Activated CD4-positive, alpha-beta T cell treated with anti-CD3 and anti-CD28 coated beads, Interleukin-2, amount 10 ng/mL, durations not matched to agents 24 days and 14 days (primary cell): ENCODE measurements around the gene EEFSEC. TPM values are rescaled to one million over a fixed set of nuclear protein-coding genes. Genes with fewer than 3 reads are reported as not detected.

Experiments used
- DNase-seq: peaks from one replicate; pipeline ENCODE4 v3.0.0; 2022
- H3K27ac Mint-ChIP-seq: one replicate; pipeline ENCODE4 v1.8.0; 2022; ENCODE audit warnings: mild to moderate bottlenecking, mixed read lengths
- H3K27me3 Mint-ChIP-seq: one replicate; pipeline ENCODE4 v1.8.0; 2022; ENCODE audit warnings: mixed read lengths
- H3K36me3 Mint-ChIP-seq: one replicate; pipeline ENCODE4 v1.8.0; 2022; ENCODE audit warnings: low read depth, mild to moderate bottlenecking, mixed read lengths
- H3K4me1 Mint-ChIP-seq: one replicate; pipeline ENCODE4 v1.8.0; 2021; ENCODE audit warnings: mixed read lengths
- H3K4me3 Mint-ChIP-seq: one replicate; pipeline ENCODE4 v1.8.0; 2022; ENCODE audit warnings: mild to moderate bottlenecking, moderate library complexity, mixed read lengths
- H3K9me3 Mint-ChIP-seq: one replicate; pipeline ENCODE4 v1.8.0; 2021; ENCODE audit warnings: mixed read lengths
- intact Hi-C: fragments of 100-400 bp; cut with micrococcal nuclease; formaldehyde crosslinking; loops from one replicate; pipeline ENCODE4 v1.15.1; 2023
- total RNA-seq: library from RNA; stranded (reverse); gene quantifications from 2 replicates; pipeline ENCODE4 v1.2.3, GENCODE V29; 2022

EEFSEC gene
- total RNA-seq, 1 donor from 2014 or later = 21.3 TPM

DNA sequence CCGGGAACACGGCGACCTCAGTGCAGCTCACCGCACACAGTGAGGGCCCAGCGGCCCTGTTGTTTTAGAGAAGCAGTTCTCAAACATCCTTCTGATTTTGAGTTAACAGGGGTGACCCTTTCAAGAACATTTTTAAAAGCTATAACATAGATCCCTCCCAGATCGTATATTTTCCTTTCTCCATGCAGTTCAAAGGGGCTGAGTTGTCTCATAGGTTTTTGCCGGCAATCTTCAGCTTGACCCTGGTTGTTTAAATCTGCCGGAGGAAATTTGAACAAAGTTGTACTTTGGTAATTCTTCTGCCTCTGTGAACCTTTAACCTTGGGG lies 14.3 kb downstream of the EEFSEC start:
- intact Hi-C loops = no loop called here
- Mint-ChIP-seq H3K36me3 (no peaks in the 10 kb centered on the region), H3K4me1 (peaks cover 1% of the 10 kb centered on the region), H3K4me3 (no peak overlapping the region), H3K27me3 (no peaks in the 10 kb centered on the region), H3K27ac (no peak overlapping the region), H3K9me3 (no peaks in the 10 kb centered on the region)
- no peak for DNase-seq

- H3K9me3 Mint-ChIP-seq = no peaks in the 10 kb centered on the region
- H3K4me1 Mint-ChIP-seq = peaks cover 1% of the 10 kb centered on the region
- intact Hi-C loops = no loop called here
- no peaks in the 10 kb centered on the region for H3K36me3 Mint-ChIP-seq
- no peaks in the 10 kb centered on the region for H3K27me3 Mint-ChIP-seq
- H3K4me3 Mint-ChIP-seq = no peak overlapping the region
- DNase-seq = no peak
- no peak overlapping the region for H3K27ac Mint-ChIP-seq
Observed at GRCh38 chr3:128167973-128168674, 14.8 kb downstream of the EEFSEC start.

- Mint-ChIP-seq H3K36me3 (no peaks in the 10 kb centered on the region), H3K27me3 (no peaks in the 10 kb centered on the region), H3K9me3 (no peaks in the 10 kb centered on the region), H3K27ac (no peak overlapping the region), H3K4me3 (no peak overlapping the region), H3K4me1 (peaks cover 1% of the 10 kb centered on the region)
- DNase-seq = no peak
- intact Hi-C loops = no loop called here
Observed at GRCh38 chr3:128168836-128169235, 15.6 kb downstream of the EEFSEC start.

- no peak overlapping the region for H3K27ac Mint-ChIP-seq
- no peaks in the 10 kb centered on the region for H3K36me3 Mint-ChIP-seq
Observed at GRCh38 chr3:128170866-128171516, 17.7 kb downstream of the EEFSEC start.

DNA sequence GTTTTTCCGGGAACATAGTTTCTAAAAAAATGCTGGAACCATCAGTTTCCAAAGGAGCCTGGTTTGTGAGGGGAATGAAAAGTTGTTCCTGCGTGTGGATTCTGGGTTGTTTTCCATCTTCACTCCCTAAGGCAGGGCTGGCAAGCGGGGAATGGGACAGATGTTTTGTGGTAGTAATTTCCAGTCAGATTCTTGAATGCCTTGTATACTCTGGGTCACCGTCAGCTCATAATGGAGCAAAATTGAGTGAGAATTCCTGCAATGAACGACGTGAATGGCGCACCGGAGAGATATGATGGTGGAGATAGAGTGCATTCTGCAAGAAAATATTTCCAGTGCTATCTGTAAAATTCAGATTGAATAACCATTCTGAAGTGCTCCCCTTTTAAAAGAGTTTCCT lies 19.9 kb downstream of the EEFSEC start:
- Mint-ChIP-seq H3K36me3 (no peaks in the 10 kb centered on the region), H3K4me3 (no peak overlapping the region), H3K4me1 (peaks cover 5% of the 10 kb centered on the region), H3K9me3 (no peaks in the 10 kb centered on the region), H3K27ac (no peak overlapping the region), H3K27me3 (no peaks in the 10 kb centered on the region)
- no peak for DNase-seq
- intact Hi-C loops = no loop called here

More at GRCh38 chr3:128170866-128171516, 17.7 kb downstream of the EEFSEC start:
- no peaks in the 10 kb centered on the region for H3K27me3 Mint-ChIP-seq
- no peak for DNase-seq
- H3K9me3 Mint-ChIP-seq = no peaks in the 10 kb centered on the region
- H3K4me1 Mint-ChIP-seq = peaks cover 5% of the 10 kb centered on the region
- intact Hi-C loops = no loop called here
- H3K4me3 Mint-ChIP-seq = no peak overlapping the region

GRCh38 chr3:128173849-128174248 lies 20.6 kb downstream of the EEFSEC start:
- DNase-seq = no peak
- Mint-ChIP-seq H3K4me1 (peaks cover 5% of the 10 kb centered on the region), H3K4me3 (no peak overlapping the region), H3K27me3 (no peaks in the 10 kb centered on the region), H3K36me3 (no peaks in the 10 kb centered on the region), H3K9me3 (no peaks in the 10 kb centered on the region), H3K27ac (no peak overlapping the region)
- intact Hi-C loops = no loop called here

DNA sequence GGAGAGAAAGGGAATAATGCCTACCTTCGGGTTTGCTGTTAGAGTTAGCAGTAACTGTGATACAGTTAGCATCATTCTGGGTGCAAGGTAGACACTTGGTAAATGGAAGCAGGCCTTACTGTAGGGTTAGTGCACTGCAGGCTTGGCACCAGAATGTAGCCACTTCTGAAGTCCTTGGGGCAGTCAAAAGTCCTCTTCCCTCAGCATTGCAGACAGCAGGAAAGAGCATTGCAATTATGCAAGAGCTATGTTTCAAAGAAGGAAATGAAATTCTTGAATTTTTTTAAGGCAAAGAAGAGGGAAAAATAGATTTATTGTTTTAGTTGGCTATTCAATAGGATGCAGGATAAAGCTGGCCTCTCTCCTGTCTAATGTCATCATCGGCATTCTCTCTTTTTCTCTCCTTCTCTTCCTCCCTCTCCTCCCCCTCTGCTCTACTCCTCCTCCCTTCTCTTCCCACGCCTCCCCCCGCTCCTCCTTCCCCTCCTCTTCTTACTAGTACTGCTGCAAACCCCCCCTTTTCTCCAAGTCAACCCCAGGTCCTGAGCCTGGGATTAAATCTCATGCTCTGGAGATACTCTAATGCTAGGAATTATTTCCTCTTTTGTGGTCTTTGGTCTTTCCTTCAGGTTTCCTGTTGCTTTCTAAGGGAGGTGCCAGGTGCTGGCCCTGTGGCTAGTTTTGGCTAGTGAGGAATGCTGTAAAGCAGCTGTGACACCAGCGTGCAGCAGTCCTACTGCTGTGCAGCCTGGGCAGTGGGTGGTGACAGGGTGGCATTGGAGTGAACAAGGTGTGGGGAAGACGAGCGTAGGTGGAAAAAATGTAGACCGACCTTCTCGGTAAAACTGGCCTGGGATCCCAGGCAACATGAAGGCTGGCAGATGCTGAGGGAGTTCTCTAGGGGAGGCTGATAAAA lies 21.7 kb downstream of the EEFSEC start:
- Mint-ChIP-seq H3K27ac (peak overlapping the region; percentile 40), H3K4me1 (peaks cover 5% of the 10 kb centered on the region), H3K9me3 (no peaks in the 10 kb centered on the region), H3K36me3 (no peaks in the 10 kb centered on the region), H3K27me3 (no peaks in the 10 kb centered on the region), H3K4me3 (no peak overlapping the region)
- intact Hi-C loops = no loop called here
- no peak for DNase-seq

- no peak for DNase-seq
- H3K4me3 Mint-ChIP-seq = no peak overlapping the region
- H3K27me3 Mint-ChIP-seq = no peaks in the 10 kb centered on the region
- H3K27ac Mint-ChIP-seq = no peak overlapping the region
- intact Hi-C loops = no loop called here
- H3K9me3 Mint-ChIP-seq = no peaks in the 10 kb centered on the region
- H3K36me3 Mint-ChIP-seq = no peaks in the 10 kb centered on the region
- H3K4me1 Mint-ChIP-seq = peaks cover 5% of the 10 kb centered on the region
Observed at GRCh38 chr3:128175768-128176167, 22.5 kb downstream of the EEFSEC start.

GRCh38 chr3:128176276-128176833 lies 23.1 kb downstream of the EEFSEC start:
- no peak for DNase-seq
- Mint-ChIP-seq H3K27ac (no peak overlapping the region), H3K9me3 (no peaks in the 10 kb centered on the region), H3K4me3 (no peak overlapping the region), H3K36me3 (no peaks in the 10 kb centered on the region), H3K27me3 (no peaks in the 10 kb centered on the region), H3K4me1 (peaks cover 4% of the 10 kb centered on the region)
- intact Hi-C loops = no loop called here

GRCh38 chr3:128177865-128178264 lies 24.6 kb downstream of the EEFSEC start:
- DNase-seq = no peak
- intact Hi-C loops = no loop called here
- Mint-ChIP-seq H3K4me3 (no peak overlapping the region), H3K9me3 (no peaks in the 10 kb centered on the region), H3K27me3 (no peaks in the 10 kb centered on the region), H3K27ac (no peak overlapping the region), H3K36me3 (no peaks in the 10 kb centered on the region), H3K4me1 (peaks cover 6% of the 10 kb centered on the region)

GRCh38 chr3:128178782-128179483 lies 25.7 kb downstream of the EEFSEC start:
- H3K9me3 Mint-ChIP-seq = no peaks in the 10 kb centered on the region
- no peak overlapping the region for H3K27ac Mint-ChIP-seq
- no peak overlapping the region for H3K4me3 Mint-ChIP-seq
- H3K4me1 Mint-ChIP-seq = peaks cover 6% of the 10 kb centered on the region
- DNase-seq = no peak
- no peaks in the 10 kb centered on the region for H3K27me3 Mint-ChIP-seq
- intact Hi-C loops = no loop called here
- no peaks in the 10 kb centered on the region for H3K36me3 Mint-ChIP-seq

GRCh38 chr3:128179484-128179819 lies 26.2 kb downstream of the EEFSEC start:
- Mint-ChIP-seq H3K4me3 (no peak overlapping the region), H3K36me3 (peaks cover 2% of the 10 kb centered on the region), H3K4me1 (peaks cover 6% of the 10 kb centered on the region), H3K9me3 (no peaks in the 10 kb centered on the region), H3K27ac (no peak overlapping the region), H3K27me3 (no peaks in the 10 kb centered on the region)
- intact Hi-C loops = no loop called here
- DNase-seq = no peak

DNA sequence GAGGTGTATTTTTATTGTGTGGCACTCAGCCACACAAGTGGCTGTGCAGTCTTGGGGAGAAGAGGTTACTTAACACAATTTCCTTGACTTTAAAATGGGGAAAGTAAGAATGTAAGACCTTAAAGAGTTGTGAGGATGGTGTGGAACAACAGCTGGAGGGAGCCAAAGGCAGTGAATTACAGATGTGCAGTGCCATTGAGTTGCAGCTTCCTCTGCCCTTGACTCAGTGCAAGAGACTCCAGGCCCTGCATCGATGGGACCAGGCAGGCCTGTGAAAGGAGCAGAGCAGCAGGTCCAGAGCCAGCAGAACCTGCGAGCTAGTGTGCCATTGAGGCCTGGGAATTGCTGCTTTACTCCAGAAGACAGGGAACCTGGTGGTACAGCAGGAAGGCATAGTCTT lies 27.2 kb downstream of the EEFSEC start:
- DNase-seq = no peak
- Mint-ChIP-seq H3K27me3 (no peaks in the 10 kb centered on the region), H3K4me1 (peaks cover 2% of the 10 kb centered on the region), H3K36me3 (peaks cover 2% of the 10 kb centered on the region), H3K27ac (no peak overlapping the region), H3K4me3 (no peak overlapping the region), H3K9me3 (no peaks in the 10 kb centered on the region)
- intact Hi-C loops = no loop called here
